SH-SY5Y (cell line): ENCODE data around the gene FGF10.

Experiments
- GATA2 ChIP-seq: IDR thresholded peaks from 2 replicates; pipeline ENCODE4 v1.6.1; 2011; ENCODE audit warnings: mild to moderate bottlenecking, low read depth, low read length
- GATA3 ChIP-seq: IDR thresholded peaks from 2 replicates; pipeline ENCODE4 v1.6.1; 2011; ENCODE audit warnings: low read depth, mild to moderate bottlenecking, low read length, moderate library complexity

DNA sequence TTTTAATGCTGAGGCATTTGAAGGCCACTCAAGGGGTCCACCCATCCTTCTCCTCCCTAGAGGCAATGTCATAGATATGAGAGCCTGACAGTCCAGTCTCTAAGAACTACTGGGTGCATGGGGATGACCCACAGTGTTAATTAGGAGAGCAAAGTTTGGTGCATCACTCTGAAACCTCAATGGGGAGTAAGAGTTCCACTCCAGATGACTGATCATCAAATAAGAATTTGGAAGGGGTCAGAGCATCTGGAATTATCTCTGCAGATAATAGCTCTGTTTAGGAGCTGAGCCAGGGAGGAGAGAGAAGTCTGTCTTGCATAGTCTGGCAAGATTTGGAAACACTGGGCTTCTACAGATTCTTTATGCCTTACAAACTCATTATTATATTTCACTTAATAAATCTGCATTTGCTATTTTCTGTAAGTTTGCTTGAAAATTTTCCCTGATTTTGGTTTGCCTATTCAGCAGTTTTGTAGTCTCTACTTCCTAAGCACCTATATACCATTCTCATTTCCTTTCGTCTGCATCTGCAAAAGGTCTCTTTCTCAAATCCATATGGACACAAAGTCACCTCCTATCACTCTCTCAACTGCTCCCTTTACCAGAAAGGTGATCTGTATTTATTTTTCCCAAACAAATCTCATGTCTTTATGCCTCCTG lies 27.7 kb downstream of the FGF10 start:
- TF ChIP-seq GATA2 = no peak
- TF ChIP-seq GATA3 = no peak
